AG09309 (cell line): ENCODE results near the gene CELA2A.

ENCODE experiments used
- DNase-seq: peaks from one replicate; pipeline ENCODE4 v3.0.0-alpha.2; 2010; ENCODE audit warnings: low read depth
- H3K4me3 ChIP-seq: 2 replicates; pipeline ENCODE4 v1.5.1; 2011; ENCODE audit warnings: mild to moderate bottlenecking, low read depth, low read length, moderate library complexity; ENCODE audit not compliant: control insufficient read depth
- TF ChIP-seq, protein P1 (sequence below): IDR thresholded peaks from 2 replicates; pipeline ENCODE4 v1.5.1; 2011; ENCODE audit warnings: mild to moderate bottlenecking, low read depth, low read length, inconsistent platforms; ENCODE audit not compliant: insufficient read depth, control insufficient read depth; ENCODE audit errors: missing control alignments

CELA2A gene

DNA sequence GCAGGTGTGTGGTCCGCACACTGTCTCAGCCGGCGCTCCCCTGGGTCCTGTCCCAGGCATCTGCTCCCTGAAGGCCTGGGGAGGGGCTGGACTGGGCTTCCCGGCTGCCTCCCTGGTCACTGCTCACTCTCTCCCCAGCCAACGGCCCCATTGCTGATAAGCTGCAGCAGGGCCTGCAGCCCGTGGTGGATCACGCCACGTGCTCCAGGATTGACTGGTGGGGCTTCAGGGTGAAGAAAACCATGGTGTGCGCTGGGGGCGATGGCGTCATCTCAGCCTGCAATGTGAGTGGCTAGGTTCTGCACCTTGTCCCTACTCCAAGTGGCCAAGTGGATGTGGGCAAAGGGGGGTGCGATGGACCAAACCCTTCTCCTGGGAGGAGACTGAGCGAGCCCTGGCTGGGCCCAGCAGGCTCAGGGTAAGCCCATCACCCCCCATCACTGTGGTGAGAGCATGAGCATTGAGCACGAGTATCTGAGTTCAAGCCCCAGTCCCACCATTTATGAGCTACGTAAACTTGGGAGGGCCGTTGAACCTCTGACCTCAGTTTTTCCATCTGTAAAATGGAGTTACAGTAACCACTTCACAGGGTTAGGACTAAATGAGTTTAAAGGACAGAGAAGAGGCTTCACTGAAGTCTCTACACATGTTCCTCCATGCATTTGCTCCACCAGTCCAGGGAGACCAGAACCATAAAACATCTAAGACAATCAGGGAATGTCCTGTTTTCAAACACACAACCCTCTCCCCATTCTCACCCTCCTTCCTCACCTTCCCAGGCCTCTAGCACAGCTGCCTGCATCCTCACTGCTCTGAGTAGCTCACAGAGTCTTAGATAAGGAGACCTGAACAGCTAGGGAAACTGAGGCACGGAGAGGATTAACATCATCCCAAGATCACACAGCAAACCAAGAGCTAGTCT lies 11.8 kb upstream of the CELA2A start:
- TF ChIP-seq, protein P1, sequence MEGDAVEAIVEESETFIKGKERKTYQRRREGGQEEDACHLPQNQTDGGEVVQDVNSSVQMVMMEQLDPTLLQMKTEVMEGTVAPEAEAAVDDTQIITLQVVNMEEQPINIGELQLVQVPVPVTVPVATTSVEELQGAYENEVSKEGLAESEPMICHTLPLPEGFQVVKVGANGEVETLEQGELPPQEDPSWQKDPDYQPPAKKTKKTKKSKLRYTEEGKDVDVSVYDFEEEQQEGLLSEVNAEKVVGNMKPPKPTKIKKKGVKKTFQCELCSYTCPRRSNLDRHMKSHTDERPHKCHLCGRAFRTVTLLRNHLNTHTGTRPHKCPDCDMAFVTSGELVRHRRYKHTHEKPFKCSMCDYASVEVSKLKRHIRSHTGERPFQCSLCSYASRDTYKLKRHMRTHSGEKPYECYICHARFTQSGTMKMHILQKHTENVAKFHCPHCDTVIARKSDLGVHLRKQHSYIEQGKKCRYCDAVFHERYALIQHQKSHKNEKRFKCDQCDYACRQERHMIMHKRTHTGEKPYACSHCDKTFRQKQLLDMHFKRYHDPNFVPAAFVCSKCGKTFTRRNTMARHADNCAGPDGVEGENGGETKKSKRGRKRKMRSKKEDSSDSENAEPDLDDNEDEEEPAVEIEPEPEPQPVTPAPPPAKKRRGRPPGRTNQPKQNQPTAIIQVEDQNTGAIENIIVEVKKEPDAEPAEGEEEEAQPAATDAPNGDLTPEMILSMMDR, result no peak
- DNase-seq, result no peak
- H3K4me3 ChIP-seq, result no peak overlapping the region

GRCh38 chr1:15445390-15446122 lies 11.0 kb upstream of the CELA2A start:
- TF ChIP-seq, protein P1, result no peak
- no peak overlapping the region for H3K4me3 ChIP-seq
- no peak for DNase-seq

DNA sequence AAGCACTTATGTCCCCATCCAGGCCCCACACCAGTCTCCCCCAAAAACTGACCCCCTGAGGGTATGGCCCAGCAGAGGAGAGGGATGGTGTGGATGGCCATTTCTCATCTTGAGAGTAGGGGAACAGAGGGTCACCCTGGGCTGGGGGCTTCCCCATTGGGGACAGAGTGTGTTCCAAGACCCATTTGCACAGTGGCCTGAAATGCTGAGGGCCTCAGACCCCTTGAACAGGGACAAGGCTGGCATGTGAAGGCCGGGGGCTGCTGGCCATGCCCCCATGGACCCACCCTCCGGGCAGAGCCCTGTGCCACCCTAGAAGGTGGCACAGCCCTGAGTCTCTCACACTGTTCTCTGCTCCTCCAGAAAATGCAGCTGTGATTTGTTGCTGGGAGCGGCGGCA lies 10.3 kb upstream of the CELA2A start:
- TF ChIP-seq, protein P1, result no peak
- DNase-seq, result no peak
- no peak overlapping the region for H3K4me3 ChIP-seq

DNA sequence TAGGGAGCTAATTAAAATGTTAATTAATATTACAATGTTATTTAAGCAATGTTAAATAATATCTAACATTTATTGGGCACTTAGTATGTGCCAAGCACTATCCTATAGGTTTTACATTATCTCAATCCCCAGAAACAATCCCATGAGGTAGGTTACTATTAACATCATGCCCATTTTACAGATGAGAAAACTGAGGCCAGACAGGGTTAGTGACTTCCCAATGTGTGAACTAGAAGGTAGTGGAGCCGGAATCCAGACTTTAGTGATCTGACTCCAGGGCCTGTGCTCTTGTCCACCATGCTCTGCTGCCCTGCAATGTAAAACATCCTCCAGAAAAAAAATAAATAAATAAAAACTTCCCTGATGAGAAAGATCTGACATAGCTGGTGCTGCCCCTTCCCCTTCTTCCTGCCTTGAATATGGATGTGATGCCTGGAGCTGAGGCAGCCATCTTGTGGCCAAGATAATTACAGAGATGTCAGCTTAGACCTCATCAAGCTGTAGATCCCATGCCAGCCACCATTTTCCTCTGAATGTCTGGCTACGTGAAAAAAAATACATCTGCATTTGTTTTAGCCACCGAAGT lies 7.6 kb upstream of the CELA2A start:
- TF ChIP-seq, protein P1, result no peak
- no peak for DNase-seq
- H3K4me3 ChIP-seq, result no peak overlapping the region

GRCh38 chr1:15449567-15449966 lies 7.0 kb upstream of the CELA2A start:
- TF ChIP-seq, protein P1, result no peak
- H3K4me3 ChIP-seq, result no peak overlapping the region
- no peak for DNase-seq

- DNase-seq, result no peak
- H3K4me3 ChIP-seq, result no peak overlapping the region
- TF ChIP-seq, protein P1, result no peak
Observed at GRCh38 chr1:15451014-15451722, 5.4 kb upstream of the CELA2A start.
